Epithelial cell of proximal tubule (primary cell): ENCODE results near the gene TMEM220. TPM values are rescaled to one million over a fixed set of nuclear protein-coding genes. Genes with fewer than 3 reads are reported as not detected.

ENCODE experiments used
- DNase-seq: peaks from one replicate; pipeline ENCODE4 v3.0.0-alpha.2; 2011; ENCODE audit warnings: low read depth
- H3K4me3 ChIP-seq: 2 replicates; pipeline ENCODE4 v1.5.1; 2011; ENCODE audit warnings: low read depth, mild to moderate bottlenecking, low read length
- total RNA-seq: library from RNA; depleted of rRNA; stranded (reverse); fragments of >200 nt; gene quantifications from 2 replicates; pipeline ENCODE4 v1.2.3, GENCODE V29; 2015
- TF ChIP-seq, protein P1 (sequence below): conservative IDR thresholded peaks from 2 replicates; pipeline ENCODE4 v1.5.1; 2012; ENCODE audit warnings: low read depth, mild to moderate bottlenecking, low read length

TMEM220 gene
- total RNA-seq, 1 donor from 2014 or later = not detected

DNA sequence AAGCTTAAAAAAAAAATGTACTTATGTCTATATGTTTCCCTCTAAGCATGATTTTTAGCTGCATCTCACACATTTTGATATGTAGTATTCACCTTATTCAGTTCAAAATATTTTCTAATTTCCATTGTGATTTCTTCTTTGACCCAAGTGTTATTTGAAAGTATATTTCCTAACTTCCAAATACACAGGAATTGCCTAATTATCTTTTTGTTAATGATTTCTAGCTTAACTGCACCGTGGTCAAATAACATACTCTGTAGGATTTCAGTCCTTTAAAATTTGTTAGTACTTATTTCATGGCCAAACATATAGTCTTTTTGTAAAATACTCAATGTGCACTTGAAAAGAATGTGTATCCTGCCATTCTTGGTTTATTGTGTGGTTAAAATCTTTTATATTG, 11.3 kb downstream of the TMEM220 start:
- TF ChIP-seq, protein P1, sequence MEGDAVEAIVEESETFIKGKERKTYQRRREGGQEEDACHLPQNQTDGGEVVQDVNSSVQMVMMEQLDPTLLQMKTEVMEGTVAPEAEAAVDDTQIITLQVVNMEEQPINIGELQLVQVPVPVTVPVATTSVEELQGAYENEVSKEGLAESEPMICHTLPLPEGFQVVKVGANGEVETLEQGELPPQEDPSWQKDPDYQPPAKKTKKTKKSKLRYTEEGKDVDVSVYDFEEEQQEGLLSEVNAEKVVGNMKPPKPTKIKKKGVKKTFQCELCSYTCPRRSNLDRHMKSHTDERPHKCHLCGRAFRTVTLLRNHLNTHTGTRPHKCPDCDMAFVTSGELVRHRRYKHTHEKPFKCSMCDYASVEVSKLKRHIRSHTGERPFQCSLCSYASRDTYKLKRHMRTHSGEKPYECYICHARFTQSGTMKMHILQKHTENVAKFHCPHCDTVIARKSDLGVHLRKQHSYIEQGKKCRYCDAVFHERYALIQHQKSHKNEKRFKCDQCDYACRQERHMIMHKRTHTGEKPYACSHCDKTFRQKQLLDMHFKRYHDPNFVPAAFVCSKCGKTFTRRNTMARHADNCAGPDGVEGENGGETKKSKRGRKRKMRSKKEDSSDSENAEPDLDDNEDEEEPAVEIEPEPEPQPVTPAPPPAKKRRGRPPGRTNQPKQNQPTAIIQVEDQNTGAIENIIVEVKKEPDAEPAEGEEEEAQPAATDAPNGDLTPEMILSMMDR = no peak
- no peak for DNase-seq
- no peak overlapping the region for H3K4me3 ChIP-seq

DNA sequence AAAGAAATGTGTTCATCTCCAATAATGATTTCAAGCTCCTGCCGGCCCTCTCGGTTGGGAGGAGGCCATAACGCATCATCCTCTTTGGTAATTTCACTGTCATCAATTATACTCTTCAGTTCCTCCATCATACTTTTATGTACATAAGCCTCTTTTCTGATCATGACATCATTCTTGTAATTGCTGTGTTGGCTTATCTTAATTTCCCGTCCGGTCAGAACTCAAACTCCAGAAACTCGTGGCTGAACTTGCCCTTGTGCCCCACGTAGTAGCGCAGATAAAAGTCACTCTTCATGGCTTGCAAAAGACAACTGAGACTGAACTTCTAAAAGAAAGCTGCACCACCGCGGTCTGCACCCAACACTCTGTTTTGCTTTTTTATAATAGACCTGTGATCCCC, 13.6 kb downstream of the TMEM220 start:
- TF ChIP-seq, protein P1 = no peak
- H3K4me3 ChIP-seq = no peak overlapping the region
- DNase-seq = no peak

DNA sequence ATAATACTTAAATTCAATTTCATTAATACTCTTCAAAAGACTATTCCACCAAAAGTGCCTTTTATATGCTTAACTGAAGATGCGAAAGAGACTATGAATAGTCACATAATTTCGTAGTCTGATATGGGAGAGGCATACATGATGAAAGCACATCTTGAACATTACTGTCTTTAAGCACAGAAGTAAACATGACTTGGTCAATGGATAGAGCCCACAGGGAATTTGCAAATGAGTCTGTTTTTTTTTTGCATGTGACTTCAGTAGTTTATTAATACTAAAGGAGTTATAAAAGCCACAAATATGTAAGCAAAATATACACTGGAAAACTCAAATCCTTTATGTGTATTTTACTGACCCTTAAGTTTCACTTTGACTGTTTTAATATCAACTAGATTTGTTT, 16.5 kb downstream of the TMEM220 start:
- no peak overlapping the region for H3K4me3 ChIP-seq
- TF ChIP-seq, protein P1 = no peak
- DNase-seq = no peak

DNA sequence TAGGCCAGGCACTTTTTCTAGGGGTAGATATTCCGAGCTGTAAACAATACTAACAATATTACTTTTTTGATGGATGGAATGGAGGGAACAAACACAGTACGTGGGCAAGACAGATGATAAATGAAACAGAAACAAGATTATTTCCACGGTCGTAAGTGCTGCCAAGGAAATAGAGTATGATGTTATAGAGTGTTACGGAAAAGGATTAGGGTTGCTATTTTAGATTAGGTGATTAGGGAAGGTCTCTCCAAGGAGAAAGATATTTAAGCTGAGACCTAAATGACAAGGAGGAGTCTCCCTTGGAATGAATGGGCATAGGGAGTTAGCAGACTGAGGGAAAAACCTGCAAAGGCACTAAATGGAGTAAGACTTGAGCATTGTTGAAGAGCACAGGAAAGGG, 24.1 kb downstream of the TMEM220 start:
- no peak overlapping the region for H3K4me3 ChIP-seq
- TF ChIP-seq, protein P1 = no peak
- DNase-seq = no peak

DNA sequence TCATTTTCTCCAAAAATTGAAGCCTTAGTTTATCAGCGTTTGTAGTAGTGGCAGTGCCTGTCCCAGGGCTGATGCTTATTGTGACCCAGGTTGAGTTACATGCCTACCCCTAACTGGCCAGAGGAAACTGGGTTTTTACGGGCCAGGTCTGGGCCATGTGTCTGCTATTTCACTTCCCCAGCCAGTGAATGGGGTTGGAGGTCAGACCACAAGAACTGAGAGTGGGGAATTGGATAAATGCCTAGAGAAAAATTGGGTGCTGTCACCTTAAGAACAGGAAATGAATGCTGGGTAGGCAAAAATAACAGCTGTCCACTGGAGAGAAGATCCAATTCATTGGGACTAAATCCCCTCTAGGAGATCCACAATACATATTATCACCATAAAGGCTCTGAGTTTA, 27.2 kb downstream of the TMEM220 start:
- TF ChIP-seq, protein P1 = no peak
- no peak for DNase-seq
- peak overlapping the region; percentile 4 for H3K4me3 ChIP-seq

DNA sequence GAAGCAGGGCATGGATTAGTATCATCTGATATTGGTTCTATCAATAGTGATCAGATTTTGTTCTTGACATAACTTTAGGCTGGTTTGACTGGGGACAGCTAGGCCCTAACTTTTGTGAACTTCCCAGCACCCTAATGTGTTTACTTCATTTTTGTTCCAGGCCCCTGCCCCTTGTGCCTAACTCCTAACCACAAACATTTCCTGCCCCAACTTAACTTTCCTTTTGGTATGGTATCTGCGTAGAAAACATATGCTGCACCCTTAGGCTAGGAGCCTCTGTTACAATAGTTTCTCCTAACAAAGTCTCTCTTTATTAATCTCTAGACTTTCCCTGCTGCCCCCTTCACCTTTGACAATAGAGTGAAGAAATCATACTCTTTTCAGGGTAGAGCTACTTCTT, 30.0 kb downstream of the TMEM220 start:
- TF ChIP-seq, protein P1 = no peak
- no peak overlapping the region for H3K4me3 ChIP-seq
- no peak for DNase-seq

DNA sequence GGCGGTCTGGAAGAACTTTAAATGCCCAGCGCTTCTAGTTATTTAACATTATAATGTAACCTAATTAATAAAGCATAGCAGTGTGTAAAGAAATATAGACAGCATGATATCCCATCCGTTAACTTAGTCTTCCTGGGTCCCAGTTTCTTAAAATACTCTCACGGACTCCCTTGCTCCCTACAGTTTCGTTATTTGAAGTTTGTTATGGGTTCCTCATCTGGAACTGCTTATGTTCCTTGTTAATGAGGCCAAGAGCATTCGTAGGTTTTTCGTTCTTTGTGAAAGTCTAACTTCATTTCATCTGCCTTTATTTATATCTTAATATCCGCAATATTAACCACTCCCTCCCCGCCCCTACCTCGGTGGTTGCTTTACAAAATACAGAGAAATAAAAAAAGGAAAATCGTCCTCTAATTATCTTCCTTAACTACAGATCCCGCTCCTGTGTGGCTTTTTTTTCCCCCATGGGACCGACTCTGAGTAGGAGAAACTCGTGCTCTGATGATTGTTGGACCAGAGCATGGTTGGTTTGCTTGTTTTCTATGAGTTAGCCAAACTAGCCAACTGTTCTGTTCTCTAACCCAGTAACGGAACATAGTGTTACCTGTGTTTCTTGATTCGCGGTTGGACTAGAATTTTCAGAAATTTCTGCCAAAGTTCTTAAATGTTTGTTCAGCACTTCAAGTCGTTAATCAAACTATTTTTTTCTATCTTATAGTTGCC, 31.6 kb downstream of the TMEM220 start:
- TF ChIP-seq, protein P1 = no peak
- DNase-seq = no peak
- H3K4me3 ChIP-seq = peak overlapping the region; percentile 95
